Testis (tissue), 3 donors: ENCODE measurements around the gene NR4A1. TPM values are rescaled to one million over a fixed set of nuclear protein-coding genes. Genes with fewer than 3 reads are reported as not detected.

Experiments
- DNase-seq: peaks from one replicate; pipeline ENCODE4 v3.0.0-alpha.2; 2019
- H3K27ac ChIP-seq, 2 donors: fragments of 200-600 bp; sonication (generic); one replicate each; pipeline ENCODE4 v1.5.1; 2019
- H3K27me3 ChIP-seq: fragments of 200-600 bp; sonication (generic); one replicate; pipeline ENCODE4 v1.5.1; 2019
- H3K36me3 ChIP-seq: fragments of 200-600 bp; sonication (generic); one replicate; pipeline ENCODE4 v1.5.1; 2017; ENCODE audit warnings: low read depth; ENCODE audit errors: missing control alignments
- H3K4me1 ChIP-seq: fragments of 200-600 bp; sonication (generic); one replicate; pipeline ENCODE4 v1.5.1; 2019
- H3K4me3 ChIP-seq, 2 donors: fragments of 200-600 bp; sonication (generic); one replicate each; pipeline ENCODE4 v1.5.1; 2017 to 2019
- H3K9me3 ChIP-seq: fragments of 200-600 bp; sonication (generic); one replicate; pipeline ENCODE4 v1.5.1; 2017
- POLR2A ChIP-seq: fragments of 450-650 bp; IDR thresholded peaks from one replicate; pipeline ENCODE4 v1.6.1; 2017; ENCODE audit warnings: antibody characterized with exemption, mild to moderate bottlenecking, moderate library complexity
- WGBS, 2 donors: methylation state at CpG; one replicate each; pipeline ENCODE4 v1.1.5; 2018; 5-methylcytosine and 5-hydroxymethylcytosine counted together
- intact Hi-C: fragments of 100-400 bp; cut with DNase I; formaldehyde crosslinking; loops from one replicate; pipeline ENCODE4 v1.15.1; 2023; ENCODE audit warnings: low total_unique reads
- polyA plus RNA-seq: library from polyadenylated mRNA; stranded (reverse); fragments of 350-450 nt; fragmentation: Illumina TruSeq; extraction: RNeasy Lipid Tissue Mini Kit (QIAGEN cat#74804); gene quantifications from one replicate; pipeline ENCODE4 v1.2.3, GENCODE V29; 2014; ENCODE audit warnings: low read depth, low replicate concordance; ENCODE audit not compliant: insufficient read depth
- total RNA-seq, 2 donors: library from RNA; depleted of rRNA; stranded (reverse); fragments of >200 nt; gene quantifications; one replicate each; pipeline ENCODE4 v1.2.3, GENCODE V29; 2016
- TF ChIP-seq, protein P1 (sequence below), 3 experiments: fragments of 450-650 bp in 2 of 3; fragments of 200-600 bp in 1 of 3; sonication (generic) in 1 of 3; IDR thresholded peaks; one replicate each; pipeline ENCODE4 v1.5.1; 2016 to 2019; ENCODE audit warnings: antibody characterized with exemption in 3 of 3, mild to moderate bottlenecking in 2 of 3, moderate library complexity in 1 of 3

Gene NR4A1
- total and polyA plus RNA-seq, 3 donors from 2014 or later: 41.5 to 88.5 (median 55.1) TPM

DNA sequence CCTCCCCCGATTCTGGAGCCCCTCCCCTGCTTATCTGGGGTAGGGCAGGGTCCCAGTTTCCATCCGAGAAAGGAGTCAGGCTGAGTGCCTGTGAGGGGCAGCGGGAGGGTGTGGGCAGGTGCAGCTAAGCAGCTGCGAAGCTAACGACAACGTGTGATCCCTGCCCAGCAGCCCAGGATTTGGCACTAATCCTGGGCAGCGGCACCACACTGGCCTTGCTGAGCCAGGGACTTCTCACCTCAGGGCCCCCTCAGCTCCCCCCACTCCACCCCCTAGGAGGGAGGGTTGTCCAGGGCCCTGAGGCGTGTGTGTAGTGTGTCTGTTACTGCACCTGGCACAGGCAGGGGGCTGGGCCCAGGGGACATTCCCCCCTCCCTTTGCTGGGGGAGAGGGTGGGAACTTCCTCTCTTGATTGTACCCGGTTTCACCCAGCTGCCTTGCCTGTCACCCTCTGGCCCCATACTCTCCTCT is 30.1 kb downstream of the NR4A1 start:
- H3K27ac ChIP-seq: peak overlapping the region; percentile 80 to 87
- H3K4me1 ChIP-seq: peaks cover 48% of the 10 kb centered on the region
- H3K4me3 ChIP-seq: peak overlapping the region; percentile 44 to 69
- intact Hi-C loops: loop anchor here (5.0 kb wide), 1 partner anchor 54 kb away; no protein-coding TSS in a partner anchor
- no peak for TF ChIP-seq POLR2A
- TF ChIP-seq, protein P1, sequence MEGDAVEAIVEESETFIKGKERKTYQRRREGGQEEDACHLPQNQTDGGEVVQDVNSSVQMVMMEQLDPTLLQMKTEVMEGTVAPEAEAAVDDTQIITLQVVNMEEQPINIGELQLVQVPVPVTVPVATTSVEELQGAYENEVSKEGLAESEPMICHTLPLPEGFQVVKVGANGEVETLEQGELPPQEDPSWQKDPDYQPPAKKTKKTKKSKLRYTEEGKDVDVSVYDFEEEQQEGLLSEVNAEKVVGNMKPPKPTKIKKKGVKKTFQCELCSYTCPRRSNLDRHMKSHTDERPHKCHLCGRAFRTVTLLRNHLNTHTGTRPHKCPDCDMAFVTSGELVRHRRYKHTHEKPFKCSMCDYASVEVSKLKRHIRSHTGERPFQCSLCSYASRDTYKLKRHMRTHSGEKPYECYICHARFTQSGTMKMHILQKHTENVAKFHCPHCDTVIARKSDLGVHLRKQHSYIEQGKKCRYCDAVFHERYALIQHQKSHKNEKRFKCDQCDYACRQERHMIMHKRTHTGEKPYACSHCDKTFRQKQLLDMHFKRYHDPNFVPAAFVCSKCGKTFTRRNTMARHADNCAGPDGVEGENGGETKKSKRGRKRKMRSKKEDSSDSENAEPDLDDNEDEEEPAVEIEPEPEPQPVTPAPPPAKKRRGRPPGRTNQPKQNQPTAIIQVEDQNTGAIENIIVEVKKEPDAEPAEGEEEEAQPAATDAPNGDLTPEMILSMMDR (IDR thresholded peaks at IDR 0.05): no peak
- no peaks in the 10 kb centered on the region for H3K36me3 ChIP-seq
- DNase-seq: no peak
- H3K27me3 ChIP-seq: no peaks in the 10 kb centered on the region
- H3K9me3 ChIP-seq: no peaks in the 10 kb centered on the region
- 17 to 52% methylated on average over 2 to 8 of the region's 9 CpGs for WGBS, 2 donors

DNA sequence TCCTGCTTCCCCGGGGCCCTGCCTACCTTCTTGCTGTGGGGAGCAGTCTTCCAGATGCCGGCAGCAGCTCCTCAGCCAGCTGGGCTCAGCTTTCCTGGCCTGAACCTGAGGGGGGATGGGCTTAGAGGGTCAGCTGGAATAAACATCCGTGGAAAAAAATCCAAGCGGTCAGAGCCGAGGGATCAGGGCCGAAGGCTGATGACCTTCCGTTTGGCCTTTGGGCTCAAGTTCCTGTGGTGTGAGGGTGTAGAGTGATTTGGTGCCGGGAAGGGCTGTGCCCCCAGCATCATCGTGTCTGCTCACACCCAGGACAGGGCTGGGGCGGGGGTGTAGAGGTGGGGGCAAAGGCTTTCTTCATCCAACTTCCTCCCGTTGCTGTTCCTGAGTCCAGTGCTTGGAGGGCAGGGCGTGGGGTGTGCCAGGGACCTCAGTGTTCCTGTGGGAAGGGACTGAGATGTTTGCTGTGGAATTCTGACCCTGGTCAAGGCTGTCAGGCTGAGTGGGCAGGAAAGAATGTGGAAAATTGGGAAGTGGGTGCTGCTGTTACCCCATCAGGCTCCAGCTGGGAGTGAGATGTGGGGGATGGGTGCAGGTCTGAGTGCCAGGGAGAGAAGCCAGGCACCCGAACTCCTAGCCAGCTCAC is 30.9 kb downstream of the NR4A1 start:
- Histone ChIP-seq H3K9me3 (no peaks in the 10 kb centered on the region), H3K36me3 (no peaks in the 10 kb centered on the region), H3K27me3 (no peaks in the 10 kb centered on the region), H3K4me1 (peaks cover 49% of the 10 kb centered on the region), H3K27ac (peak overlapping the region; percentile 80 to 87), H3K4me3 (peak overlapping the region; percentile 44 to 69)
- 38 to 45% methylated on average over 10 to 13 of the region's 13 CpGs for WGBS, 2 donors
- DNase-seq: peak; percentile 52
- TF ChIP-seq, protein P1 (IDR thresholded peaks at IDR 0.05): no peak
- TF ChIP-seq POLR2A: no peak
- intact Hi-C loops: loop anchor here (5.0 kb wide), 1 partner anchor 55 kb away; no protein-coding TSS in a partner anchor

DNA sequence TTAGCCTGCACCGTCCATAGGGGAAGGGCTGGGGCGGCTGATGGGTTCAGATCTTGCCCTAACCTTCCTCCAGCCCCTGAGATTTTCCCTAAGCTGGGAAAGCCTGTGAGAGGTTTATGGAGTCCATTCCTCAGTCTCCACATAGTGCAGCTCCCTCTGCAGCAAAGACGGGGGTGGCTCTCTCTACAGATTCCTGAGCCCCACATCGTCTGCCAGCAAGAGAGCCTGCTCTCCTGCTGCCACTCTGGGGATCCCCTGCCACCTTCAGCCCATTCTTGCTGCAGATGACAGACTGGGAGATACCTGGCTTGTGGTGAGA is 31.4 kb downstream of the NR4A1 start:
- Histone ChIP-seq H3K9me3 (no peaks in the 10 kb centered on the region), H3K4me3 (no peak overlapping the region), H3K4me1 (peaks cover 49% of the 10 kb centered on the region), H3K36me3 (no peaks in the 10 kb centered on the region), H3K27ac (peak overlapping the region; percentile 80 to 87), H3K27me3 (no peaks in the 10 kb centered on the region)
- intact Hi-C loops: loop anchor here (5.0 kb wide), 1 partner anchor 55 kb away; no protein-coding TSS in a partner anchor
- WGBS, 2 donors: 61 to 68% methylated on average over 4 of the region's 4 CpGs
- no peak for DNase-seq
- TF ChIP-seq, protein P1 (IDR thresholded peaks at IDR 0.05): no peak
- TF ChIP-seq POLR2A: no peak

DNA sequence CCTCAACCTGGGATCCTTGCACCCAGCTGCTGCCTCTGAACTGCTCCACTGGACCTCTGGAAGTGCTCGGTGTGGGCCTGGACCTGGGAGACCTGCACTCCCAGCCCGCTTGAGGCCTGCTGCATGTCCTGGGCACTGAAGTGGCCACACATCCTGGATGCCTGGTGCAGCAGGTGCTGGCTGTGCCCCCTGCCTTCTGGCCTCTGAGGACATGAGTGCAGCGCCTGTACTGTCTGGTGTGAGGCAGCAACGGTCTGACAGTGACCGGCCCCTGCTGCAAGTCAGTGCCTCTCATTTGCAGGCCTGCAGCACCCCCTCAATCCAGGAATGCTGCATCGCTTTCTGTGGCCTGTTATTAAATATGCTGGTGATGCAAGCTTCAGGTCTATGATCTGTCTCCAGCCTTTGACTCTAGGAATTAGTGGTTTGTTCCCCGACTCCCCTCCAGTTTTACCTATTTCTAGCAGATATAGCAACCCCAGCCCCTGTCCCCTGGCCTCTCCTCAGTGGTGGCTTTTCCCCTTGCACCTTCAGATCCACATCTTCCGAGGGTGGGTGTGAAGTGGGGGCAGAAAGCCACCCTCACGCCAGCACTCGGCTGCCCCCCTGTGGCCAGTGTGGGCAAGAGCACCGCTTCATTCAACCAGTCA is 31.9 kb downstream of the NR4A1 start:
- intact Hi-C loops: loop anchor here (5.0 kb wide), 1 partner anchor 56 kb away; no protein-coding TSS in a partner anchor

More for the DNA sequence above, 31.9 kb downstream of the NR4A1 start:
- peaks cover 49% of the 10 kb centered on the region for H3K4me1 ChIP-seq
- H3K4me3 ChIP-seq: no peak overlapping the region
- H3K27ac ChIP-seq: peak overlapping the region; percentile 80 to 87
- WGBS, 2 donors: 40 to 42% methylated on average over 9 to 11 of the region's 11 CpGs
- DNase-seq: peak; percentile 55
- H3K9me3 ChIP-seq: no peaks in the 10 kb centered on the region
- no peak for TF ChIP-seq POLR2A
- TF ChIP-seq, protein P1 (IDR thresholded peaks at IDR 0.05): peak; percentile 91 to 98 (median 96)
- H3K27me3 ChIP-seq: no peaks in the 10 kb centered on the region
- no peaks in the 10 kb centered on the region for H3K36me3 ChIP-seq
